ENCODE measurements around the gene TMEM120A. TPM values are rescaled to one million over a fixed set of nuclear protein-coding genes. Genes with fewer than 3 reads are reported as not detected.

Gene TMEM120A
- total RNA-seq, 1 experiment from 2014 or later, result 17.9 TPM

DNA sequence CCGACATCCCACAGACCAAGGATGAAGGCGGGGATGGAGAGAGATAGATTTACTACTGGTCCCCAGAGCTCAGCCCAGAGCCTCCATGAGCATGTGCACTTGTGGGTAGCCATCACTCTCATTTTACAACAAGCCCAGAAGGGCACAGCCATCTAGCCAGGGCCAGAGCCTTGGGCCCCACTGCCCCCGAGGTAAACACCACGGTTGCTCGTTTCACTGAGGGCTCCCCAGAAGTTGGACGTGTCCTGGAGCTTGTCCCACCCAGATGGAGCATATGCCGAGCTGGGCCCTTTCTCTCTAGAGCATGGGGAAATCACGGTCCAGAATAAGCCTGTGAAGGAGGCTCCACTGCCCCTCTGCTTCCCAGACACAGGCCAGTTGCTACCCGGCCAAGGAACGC lies 9.0 kb upstream of the TMEM120A start:
- Histone ChIP-seq H3K9me3 (ENCODE audit: low read length) (no peaks in the 10 kb centered on the region), H4K20me1 (ENCODE audit: low read length) (no peaks in the 10 kb centered on the region), H3K4me3 (ENCODE audit: low read length) (no peak overlapping the region), H2AFZ (ENCODE audit: low read length) (no peak overlapping the region), H3K36me3 (ENCODE audit: low read depth, low read length) (no peaks in the 10 kb centered on the region), H3K27ac (ENCODE audit: low read length) (no peak overlapping the region), H3K9ac (ENCODE audit: low read length) (no peak overlapping the region), H3K4me2 (ENCODE audit: low read length) (no peak overlapping the region), H3K4me1 (ENCODE audit: insufficient read depth, low read length) (no peaks in the 10 kb centered on the region), H3F3A (ENCODE audit: low read length, unreplicated experiment) (no peaks in the 10 kb centered on the region), H3K79me2 (ENCODE audit: low read length) (no peaks in the 10 kb centered on the region), H3K9me2 (replicated peaks; ENCODE audit: low read length) (no peaks in the 10 kb centered on the region), H3K27me3 (ENCODE audit: low read length) (no peaks in the 10 kb centered on the region)
- intact Hi-C loops (cut with micrococcal nuclease), result no loop called here
- ATAC-seq (no peak), DNase-seq (no peak)
- ChIA-PET POLR2A (ENCODE audit: unreplicated experiment) (no interaction called here), CTCF (no interaction called here)
- no TSS peak for BruUV-seq (replicated peaks)
- TF ChIP-seq, protein P1, sequence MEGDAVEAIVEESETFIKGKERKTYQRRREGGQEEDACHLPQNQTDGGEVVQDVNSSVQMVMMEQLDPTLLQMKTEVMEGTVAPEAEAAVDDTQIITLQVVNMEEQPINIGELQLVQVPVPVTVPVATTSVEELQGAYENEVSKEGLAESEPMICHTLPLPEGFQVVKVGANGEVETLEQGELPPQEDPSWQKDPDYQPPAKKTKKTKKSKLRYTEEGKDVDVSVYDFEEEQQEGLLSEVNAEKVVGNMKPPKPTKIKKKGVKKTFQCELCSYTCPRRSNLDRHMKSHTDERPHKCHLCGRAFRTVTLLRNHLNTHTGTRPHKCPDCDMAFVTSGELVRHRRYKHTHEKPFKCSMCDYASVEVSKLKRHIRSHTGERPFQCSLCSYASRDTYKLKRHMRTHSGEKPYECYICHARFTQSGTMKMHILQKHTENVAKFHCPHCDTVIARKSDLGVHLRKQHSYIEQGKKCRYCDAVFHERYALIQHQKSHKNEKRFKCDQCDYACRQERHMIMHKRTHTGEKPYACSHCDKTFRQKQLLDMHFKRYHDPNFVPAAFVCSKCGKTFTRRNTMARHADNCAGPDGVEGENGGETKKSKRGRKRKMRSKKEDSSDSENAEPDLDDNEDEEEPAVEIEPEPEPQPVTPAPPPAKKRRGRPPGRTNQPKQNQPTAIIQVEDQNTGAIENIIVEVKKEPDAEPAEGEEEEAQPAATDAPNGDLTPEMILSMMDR (conservative IDR thresholded peaks at IDR 0.05; ENCODE audit: low read depth, low read length), result no peak
- no peak for TF ChIP-seq EZH2 (IDR thresholded peaks at IDR 0.05; ENCODE audit: low read length, unreplicated experiment)
- no peak for TF ChIP-seq EZH2phosphoT487 (IDR thresholded peaks at IDR 0.05; ENCODE audit: borderline replicate concordance, low read length)

DNA sequence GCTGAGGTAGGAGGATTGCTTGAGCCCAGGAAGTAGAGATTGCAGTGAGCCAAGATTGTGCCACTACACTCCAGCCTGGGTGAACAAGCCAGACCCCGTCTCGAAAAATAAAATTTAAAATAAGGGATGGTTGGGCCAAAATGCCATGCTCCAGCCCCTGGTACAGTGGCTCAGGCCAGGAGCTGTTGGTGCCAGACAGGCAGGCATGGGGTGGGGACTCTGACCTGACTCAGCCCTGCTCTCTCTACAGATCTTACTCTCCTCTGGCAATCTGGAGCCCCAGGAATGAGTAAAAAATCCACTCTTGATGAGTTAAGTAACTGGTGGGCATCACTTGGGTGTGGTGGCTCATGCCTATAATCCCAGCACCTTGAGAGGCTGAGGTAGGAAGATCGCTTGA lies 8.4 kb upstream of the TMEM120A start:
- no peaks in the 10 kb centered on the region for H3K4me1 ChIP-seq (ENCODE audit: insufficient read depth, low read length)
- ChIA-PET CTCF (no interaction called here), POLR2A (ENCODE audit: unreplicated experiment) (no interaction called here)
- H3F3A ChIP-seq (ENCODE audit: low read length, unreplicated experiment), result no peaks in the 10 kb centered on the region
- H3K27me3 ChIP-seq (ENCODE audit: low read length), result no peaks in the 10 kb centered on the region
- intact Hi-C loops (cut with micrococcal nuclease), result no loop called here
- no peak overlapping the region for H3K9ac ChIP-seq (ENCODE audit: low read length)
- TF ChIP-seq EZH2phosphoT487 (IDR thresholded peaks at IDR 0.05; ENCODE audit: borderline replicate concordance, low read length), result no peak
- no peaks in the 10 kb centered on the region for H3K79me2 ChIP-seq (ENCODE audit: low read length)
- H3K4me2 ChIP-seq (ENCODE audit: low read length), result no peak overlapping the region
- no peaks in the 10 kb centered on the region for H4K20me1 ChIP-seq (ENCODE audit: low read length)
- BruUV-seq (replicated peaks), result no TSS peak
- H3K9me3 ChIP-seq (ENCODE audit: low read length), result no peaks in the 10 kb centered on the region
- H3K36me3 ChIP-seq (ENCODE audit: low read depth, low read length), result no peaks in the 10 kb centered on the region
- no peak overlapping the region for H3K27ac ChIP-seq (ENCODE audit: low read length)
- DNase-seq (no peak), ATAC-seq (no peak)
- no peak overlapping the region for H2AFZ ChIP-seq (ENCODE audit: low read length)
- H3K4me3 ChIP-seq (ENCODE audit: low read length), result no peak overlapping the region
- H3K9me2 ChIP-seq (replicated peaks; ENCODE audit: low read length), result no peaks in the 10 kb centered on the region

DNA sequence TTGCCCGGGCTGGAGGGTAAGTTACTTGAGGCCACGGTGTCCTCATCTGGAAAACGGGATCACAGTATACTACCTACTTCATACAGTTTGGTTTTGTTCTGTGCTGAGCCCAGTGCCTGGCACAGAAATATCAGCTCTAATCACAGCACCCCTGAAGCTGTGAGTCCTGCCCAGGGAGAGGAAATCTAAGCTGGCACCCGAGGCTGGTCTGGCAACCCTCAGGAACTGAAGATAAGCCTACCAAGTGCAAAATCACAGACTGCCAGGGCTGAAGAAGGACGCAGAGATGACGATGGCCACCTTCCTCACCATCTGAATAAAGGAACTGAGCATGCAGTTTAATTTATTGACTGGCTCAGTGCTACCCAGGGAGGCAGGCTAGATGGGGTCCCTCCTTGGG lies 7.7 kb upstream of the TMEM120A start:
- Histone ChIP-seq H3F3A (ENCODE audit: low read length, unreplicated experiment) (no peaks in the 10 kb centered on the region), H2AFZ (ENCODE audit: low read length) (no peak overlapping the region), H3K36me3 (ENCODE audit: low read depth, low read length) (no peaks in the 10 kb centered on the region), H3K27me3 (ENCODE audit: low read length) (no peaks in the 10 kb centered on the region), H3K27ac (ENCODE audit: low read length) (no peak overlapping the region), H3K4me3 (ENCODE audit: low read length) (no peak overlapping the region), H3K79me2 (ENCODE audit: low read length) (no peaks in the 10 kb centered on the region), H3K9ac (ENCODE audit: low read length) (no peak overlapping the region), H4K20me1 (ENCODE audit: low read length) (no peaks in the 10 kb centered on the region), H3K9me3 (ENCODE audit: low read length) (no peaks in the 10 kb centered on the region), H3K9me2 (replicated peaks; ENCODE audit: low read length) (no peaks in the 10 kb centered on the region), H3K4me1 (ENCODE audit: insufficient read depth, low read length) (no peaks in the 10 kb centered on the region), H3K4me2 (ENCODE audit: low read length) (no peak overlapping the region)
- no peak for ATAC-seq
- intact Hi-C loops (cut with micrococcal nuclease), result no loop called here
- BruUV-seq (replicated peaks), result no TSS peak
- TF ChIP-seq, protein P1 (conservative IDR thresholded peaks at IDR 0.05; ENCODE audit: low read depth, low read length), result no peak
- no peak for TF ChIP-seq EZH2 (IDR thresholded peaks at IDR 0.05; ENCODE audit: low read length, unreplicated experiment)
- TF ChIP-seq EZH2phosphoT487 (IDR thresholded peaks at IDR 0.05; ENCODE audit: borderline replicate concordance, low read length), result no peak
- DNase-seq, result no peak
- ChIA-PET CTCF (no interaction called here), POLR2A (ENCODE audit: unreplicated experiment) (no interaction called here)

Data from PC-3 (cell line).